GM19351 (cell line): ENCODE data around the gene TRIM37.
"Not testable (repeated sequence)": the region's sequence is repeated elsewhere in the genome, so short reads cannot be mapped to it uniquely, and the experiment has no call there.

Experiments used
- ATAC-seq: cut with Tn5 transposase; IDR thresholded peaks from one replicate; pipeline ENCODE4 v1.9.1; 2021; ENCODE audit warnings: mild to moderate bottlenecking, moderate library complexity; ENCODE audit not compliant: unreplicated experiment

TRIM37 gene

DNA sequence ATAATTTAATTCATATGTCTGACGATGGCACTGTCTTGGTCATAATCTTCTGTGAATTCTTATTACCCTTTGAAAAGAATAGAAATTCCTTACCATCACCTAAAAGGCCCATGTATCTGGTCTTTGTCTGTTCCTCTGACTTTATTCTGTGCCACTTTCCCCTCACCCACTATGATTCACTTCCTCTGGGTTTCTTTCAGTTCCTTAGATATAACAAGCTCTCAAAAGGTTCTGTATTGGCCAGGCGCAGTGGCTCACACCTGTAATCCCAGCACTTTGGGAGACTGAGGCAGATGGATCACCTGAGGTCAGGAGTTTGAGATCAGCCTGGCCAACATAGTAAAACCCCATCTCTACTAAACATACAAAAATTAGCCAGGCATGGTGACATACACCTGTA lies 152.3 kb downstream of the TRIM37 start:
- not testable (repeated sequence) for ATAC-seq

DNA sequence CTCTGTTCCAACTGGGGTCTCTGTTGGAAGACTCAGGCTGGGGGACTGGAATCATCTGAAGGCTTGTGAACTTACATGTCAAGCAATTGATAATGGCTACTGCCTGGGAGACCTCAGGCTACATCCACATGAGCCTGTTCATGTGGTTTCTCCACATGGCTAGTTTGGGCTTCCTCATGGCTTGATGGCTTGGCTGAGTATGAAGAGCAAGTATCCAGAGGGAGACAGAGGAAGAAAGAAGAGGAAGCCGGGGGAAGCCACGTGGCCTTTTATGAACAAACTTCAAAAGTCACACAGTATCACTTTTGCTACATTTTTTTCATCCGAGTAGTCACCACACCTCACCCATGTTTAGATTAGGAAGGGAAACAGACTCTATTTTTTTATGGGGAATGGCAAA lies 158.9 kb downstream of the TRIM37 start:
- no peak for ATAC-seq

DNA sequence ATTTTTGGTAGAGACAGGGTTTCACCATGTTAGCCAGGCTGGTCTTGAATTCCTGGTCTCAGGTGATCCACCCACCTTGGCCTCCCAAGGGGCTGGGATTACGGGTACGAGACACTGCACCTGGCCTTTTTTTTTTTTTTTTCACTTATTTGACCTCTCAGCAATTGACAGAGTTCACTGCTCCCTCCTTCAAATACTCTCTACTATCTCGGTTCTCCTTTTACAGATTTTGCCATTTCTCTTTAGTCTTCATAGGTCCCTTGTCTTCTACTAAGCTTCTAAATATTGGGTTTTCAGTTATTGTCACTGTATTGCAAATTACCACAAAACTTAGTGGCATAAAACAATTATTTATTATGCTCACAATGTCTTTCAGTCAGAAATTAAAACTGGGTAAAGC lies 159.3 kb downstream of the TRIM37 start:
- ATAC-seq: no peak

DNA sequence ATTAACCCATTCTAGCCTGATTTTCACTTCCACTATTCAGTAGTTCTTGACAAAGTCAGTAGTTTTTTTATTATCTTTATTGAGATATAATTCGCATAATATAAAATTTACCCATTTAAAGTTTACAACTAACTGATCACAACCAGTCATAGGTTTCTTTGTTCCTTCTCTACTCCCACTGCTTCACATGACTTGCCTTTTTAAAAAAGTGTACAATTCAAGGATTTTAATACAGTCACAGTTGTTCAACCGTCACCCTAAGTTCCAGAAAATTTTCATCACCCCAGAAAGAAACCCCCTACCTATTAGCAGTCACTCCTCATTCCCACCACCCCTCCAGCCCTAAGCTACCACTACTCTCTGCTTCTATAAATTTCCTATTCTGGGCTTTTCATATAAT lies 162.5 kb downstream of the TRIM37 start:
- no peak for ATAC-seq

DNA sequence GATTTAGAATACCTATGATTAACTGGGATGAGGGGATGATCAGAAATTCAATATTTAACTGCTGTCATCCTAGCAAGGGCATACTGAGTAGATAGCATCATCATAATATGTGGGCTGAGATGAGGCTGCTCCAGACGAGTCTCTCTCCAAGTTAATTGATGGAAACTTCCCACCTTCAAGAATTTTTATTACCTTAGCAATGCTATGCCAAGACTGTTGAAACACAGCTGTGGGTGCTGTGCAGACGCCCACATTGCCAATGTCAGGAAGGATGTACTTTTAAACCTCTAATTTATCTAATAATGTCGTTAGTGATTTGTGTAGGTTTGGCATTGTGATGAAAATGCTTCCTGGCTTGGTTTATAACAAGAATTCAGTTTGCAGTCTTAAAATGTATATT lies 170.4 kb downstream of the TRIM37 start:
- ATAC-seq: no peak

DNA sequence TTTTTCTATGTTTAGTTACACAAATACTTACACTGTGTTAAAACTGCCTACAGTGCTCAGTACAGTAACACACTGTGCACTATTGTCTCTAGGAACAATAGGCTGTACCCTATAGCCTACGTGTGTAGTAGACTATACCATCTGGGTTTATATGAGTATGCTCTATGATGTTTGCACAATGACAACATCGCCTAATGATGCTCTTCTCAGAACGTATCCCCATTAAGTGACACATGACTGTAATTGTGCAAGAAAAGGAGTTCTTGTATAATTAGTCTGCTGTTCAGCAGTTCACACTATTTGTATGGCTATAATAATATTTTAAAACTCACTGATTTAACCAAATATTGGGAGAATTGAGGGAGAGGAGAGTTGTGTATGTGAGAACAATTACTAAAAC lies 173.7 kb downstream of the TRIM37 start:
- no peak for ATAC-seq
